Adrenal gland (tissue), 12 donors: ENCODE results near the gene VSX1. TPM values are rescaled to one million over a fixed set of nuclear protein-coding genes. Genes with fewer than 3 reads are reported as not detected.

ENCODE experiments used
- DNase-seq, 7 donors: peaks; one replicate each; pipeline ENCODE4 v3.0.0-alpha.2; 2019 to 2020
- H3K27ac ChIP-seq, 5 donors: fragments of 200-600 bp; sonication (generic) in 4 of 5; 1 replicate in 3 of 5; 2 replicates in 2 of 5; pipeline versions ENCODE4 v1.5.1 to v1.8.0; 2016 to 2020; ENCODE audit warnings: mild to moderate bottlenecking in 1 of 5
- H3K27me3 ChIP-seq: fragments of 200-600 bp; 2 replicates; pipeline ENCODE4 v1.8.0; 2021
- H3K36me3 ChIP-seq, 2 donors: fragments of 200-600 bp; replicated peaks in 1 of 2; 1 replicate in 1 of 2; 2 replicates in 1 of 2; pipeline versions ENCODE4 v1.5.1 to v1.8.0; 2018 to 2022
- H3K4me1 ChIP-seq, 2 donors: fragments of 200-600 bp; replicated peaks in 1 of 2; 1 replicate in 1 of 2; 2 replicates in 1 of 2; pipeline versions ENCODE4 v1.5.1 to v1.8.0; 2018 to 2021
- H3K4me3 ChIP-seq, 4 donors: fragments of 200-600 bp; sonication (generic) in 3 of 4; one replicate each; pipeline ENCODE4 v1.5.1; 2016 to 2018
- H3K9me3 ChIP-seq, 3 donors: fragments of 200-600 bp; sonication (generic) in 1 of 3; replicated peaks in 1 of 3; 1 replicate in 2 of 3; 2 replicates in 1 of 3; pipeline versions ENCODE4 v1.5.1 to v1.8.0; 2016 to 2021
- CTCF ChIP-seq, 6 experiments: fragments of 450-650 bp in 4 of 6; fragments of 200-600 bp in 2 of 6; sonication (generic) in 1 of 6; IDR thresholded peaks; 1 replicate in 5 of 6; 2 replicates in 1 of 6; pipeline versions ENCODE4 v1.5.1 to v1.8.0; 2016 to 2021; ENCODE audit warnings: antibody characterized with exemption in 6 of 6, mild to moderate bottlenecking in 2 of 6, moderate library complexity in 1 of 6
- POLR2A ChIP-seq, 2 donors: fragments of 450-650 bp; IDR thresholded peaks; one replicate each; pipeline ENCODE4 v1.6.1; 2017; ENCODE audit warnings: antibody characterized with exemption in 2 of 2, mild to moderate bottlenecking in 2 of 2, moderate library complexity in 1 of 2
- WGBS, 4 donors: extraction: QIAGEN DNeasy Blood & Tissue Kit in 2 of 4; methylation state at CpG; one replicate each; pipeline versions ENCODE4 v1.1.5 to v1.1.7; 2013 to 2017; 5-methylcytosine and 5-hydroxymethylcytosine counted together
- intact Hi-C, 2 donors: fragments of 100-400 bp; cut with DNase I; formaldehyde crosslinking; loops; one replicate each; pipeline versions ENCODE4 v1.14.1 to v1.15.0; 2022 to 2023
- polyA plus RNA-seq, 3 donors: library from polyadenylated mRNA; stranded (reverse); fragments of 200-250 nt in 2 of 3; fragments of 350-450 nt in 1 of 3; fragmentation: Illumina TruSeq in 1 of 3; extraction: RNeasy Lipid Tissue Mini Kit (QIAGEN cat#74804) in 1 of 3; gene quantifications; one replicate each; pipeline ENCODE4 v1.2.3, GENCODE V29; 2013 to 2014
- total RNA-seq, 9 donors: library from RNA; depleted of rRNA in 4 of 9; stranded (reverse); fragments of >200 nt in 4 of 9; fragments of 120-200 nt in 1 of 9; fragmentation: NEBNext Ultra II Directional in 1 of 9; extraction: Animal tissue kit (Norgen Biotek cat#: 25700) in 1 of 9; gene quantifications; one replicate each; pipeline versions ENCODE4 v1.1.0 to v1.2.4, GENCODE V29; 2013 to 2023
- donor health status: healthy with polysubstance abuse.
- donor health status: Bipolar disorder and iron deficiency.
- donor health status: DM: yes; HTN: yes; CAD: no.
- donor health status: DM: no; HTN: no; CAD: no.
- donor health status: DM: no; HTN: no; CAD: no.
- donor health status: DM: yes; HTN: yes; CAD: no.

Gene VSX1
- total and polyA plus RNA-seq, 12 donors: 0.06 to 2.2 (median 0.52) TPM; not detected in 1

- TF ChIP-seq CTCF (IDR thresholded peaks at IDR 0.05): no peak
- TF ChIP-seq POLR2A (IDR thresholded peaks at IDR 0.05): no peak
- intact Hi-C loops: no loop called here
- Histone ChIP-seq H3K27ac (no peak overlapping the region), H3K9me3 (no peaks in the 10 kb centered on the region), H3K4me1 (no peaks in the 10 kb centered on the region), H3K27me3 (peaks cover 9% of the 10 kb centered on the region), H3K4me3 (no peak overlapping the region), H3K36me3 (no peaks in the 10 kb centered on the region)
- DNase-seq: peak in 2 of 7 donors; percentile 8 to 10
- 51 to 65% (median 58%) methylated on average over 5 of the region's 5 CpGs for WGBS, 4 donors
These were observed 11.0 kb downstream of the VSX1 start for GRCh38 chr20:25070821-25071473.

GRCh38 chr20:25067102-25067987 is 14.6 kb downstream of the VSX1 start:
- Histone ChIP-seq H3K9me3 (no peaks in the 10 kb centered on the region), H3K27ac (no peak overlapping the region), H3K36me3 (no peaks in the 10 kb centered on the region), H3K27me3 (peaks cover 9% of the 10 kb centered on the region), H3K4me1 (no peaks in the 10 kb centered on the region), H3K4me3 (no peak overlapping the region)
- TF ChIP-seq POLR2A (IDR thresholded peaks at IDR 0.05) (no peak), CTCF (IDR thresholded peaks at IDR 0.05) (no peak)
- WGBS, 4 donors: 79 to 85% (median 84%) methylated on average over 18 of the region's 18 CpGs
- intact Hi-C loops: loop anchor here in 1 of 2 donors (10.0 kb wide), 1 partner anchor 327 kb away; the partner anchor contains the start of gene ABHD12
- DNase-seq: peak in 2 of 7 donors; percentile 0 to 1

- whole genome bisulfite sequencing, 4 donors: 41 to 45% (median 43%) methylated on average over 6 of the region's 6 CpGs
- H3K27ac ChIP-seq: no peak overlapping the region
- no peak overlapping the region for H3K4me3 ChIP-seq
- DNase-seq: peak in 2 of 7 donors; percentile 4 to 5
- no peak for TF ChIP-seq CTCF (IDR thresholded peaks at IDR 0.05)
- H3K27me3 ChIP-seq: peaks cover 9% of the 10 kb centered on the region
- H3K9me3 ChIP-seq: no peaks in the 10 kb centered on the region
- no peaks in the 10 kb centered on the region for H3K36me3 ChIP-seq
- H3K4me1 ChIP-seq: no peaks in the 10 kb centered on the region
- intact Hi-C loops: loop anchor here in 1 of 2 donors (10.0 kb wide), 1 partner anchor 328 kb away; the partner anchor contains the start of gene ABHD12
These were observed 15.6 kb downstream of the VSX1 start for GRCh38 chr20:25066386-25066785.

GRCh38 chr20:25065625-25066338 is 16.2 kb downstream of the VSX1 start:
- Histone ChIP-seq H3K4me1 (no peaks in the 10 kb centered on the region), H3K9me3 (no peaks in the 10 kb centered on the region), H3K27me3 (peaks cover 9% of the 10 kb centered on the region), H3K36me3 (no peaks in the 10 kb centered on the region), H3K27ac (no peak overlapping the region), H3K4me3 (no peak overlapping the region)
- intact Hi-C loops: loop anchor here in 1 of 2 donors (2.0 to 10.0 kb wide), 2 partner anchors 71 to 329 kb away; partner anchors contain the start of gene ABHD12
- DNase-seq: peak; percentile 38 to 86 (median 71)
- WGBS, 4 donors: 24 to 32% (median 29%) methylated on average over 9 of the region's 9 CpGs
- TF ChIP-seq CTCF (IDR thresholded peaks at IDR 0.05): peak; percentile 35 to 92 (median 84)
- no peak for TF ChIP-seq POLR2A (IDR thresholded peaks at IDR 0.05)
